Measurements from ENCODE around the gene RALGAPA2. TPM values are rescaled to one million over a fixed set of nuclear protein-coding genes. Genes with fewer than 3 reads are reported as not detected.

RALGAPA2 gene
- total RNA-seq, 1 donor from 2014 or later, result 28.1 TPM

GRCh38 chr20:20531283-20531682, 181.2 kb downstream of the RALGAPA2 start:
- Mint-ChIP-seq H3K9me3 (no peaks in the 10 kb centered on the region), H3K27ac (no peak overlapping the region), H3K36me3 (peaks cover 12% of the 10 kb centered on the region), H3K4me1 (ENCODE audit: unreplicated experiment) (peaks cover 14% of the 10 kb centered on the region), H3K27me3 (no peaks in the 10 kb centered on the region), H3K4me3 (no peak overlapping the region)
- no peak for TF ChIP-seq CTCF (conservative IDR thresholded peaks at IDR 0.05)
- no peak for DNase-seq (ENCODE audit: extremely low spot score, unreplicated experiment)

GRCh38 chr20:20530428-20531151, 181.9 kb downstream of the RALGAPA2 start:
- H3K4me1 Mint-ChIP-seq (ENCODE audit: unreplicated experiment), result peaks cover 14% of the 10 kb centered on the region
- TF ChIP-seq CTCF (conservative IDR thresholded peaks at IDR 0.05), result no peak
- no peak for DNase-seq (ENCODE audit: extremely low spot score, unreplicated experiment)
- H3K36me3 Mint-ChIP-seq, result peaks cover 12% of the 10 kb centered on the region
- no peak overlapping the region for H3K4me3 Mint-ChIP-seq
- H3K9me3 Mint-ChIP-seq, result no peaks in the 10 kb centered on the region
- H3K27ac Mint-ChIP-seq, result no peak overlapping the region
- no peaks in the 10 kb centered on the region for H3K27me3 Mint-ChIP-seq

GRCh38 chr20:20529597-20529996, 182.8 kb downstream of the RALGAPA2 start:
- TF ChIP-seq CTCF (conservative IDR thresholded peaks at IDR 0.05), result no peak
- no peaks in the 10 kb centered on the region for H3K27me3 Mint-ChIP-seq
- no peak for DNase-seq (ENCODE audit: extremely low spot score, unreplicated experiment)
- H3K9me3 Mint-ChIP-seq, result no peaks in the 10 kb centered on the region
- no peak overlapping the region for H3K27ac Mint-ChIP-seq
- peaks cover 12% of the 10 kb centered on the region for H3K36me3 Mint-ChIP-seq
- H3K4me1 Mint-ChIP-seq (ENCODE audit: unreplicated experiment), result peaks cover 14% of the 10 kb centered on the region
- no peak overlapping the region for H3K4me3 Mint-ChIP-seq

- H3K4me3 Mint-ChIP-seq, result no peak overlapping the region
- H3K27ac Mint-ChIP-seq, result no peak overlapping the region
These were observed 183.6 kb downstream of the RALGAPA2 start for GRCh38 chr20:20528861-20529260.

GRCh38 chr20:20527661-20528060, 184.8 kb downstream of the RALGAPA2 start:
- TF ChIP-seq CTCF (conservative IDR thresholded peaks at IDR 0.05), result no peak
- Mint-ChIP-seq H3K4me3 (no peak overlapping the region), H3K36me3 (peaks cover 12% of the 10 kb centered on the region), H3K9me3 (no peaks in the 10 kb centered on the region), H3K27ac (no peak overlapping the region), H3K27me3 (no peaks in the 10 kb centered on the region), H3K4me1 (ENCODE audit: unreplicated experiment) (peaks cover 14% of the 10 kb centered on the region)
- no peak for DNase-seq (ENCODE audit: extremely low spot score, unreplicated experiment)

More at GRCh38 chr20:20528861-20529260, 183.6 kb downstream of the RALGAPA2 start:
- DNase-seq (ENCODE audit: extremely low spot score, unreplicated experiment), result no peak
- H3K27me3 Mint-ChIP-seq, result no peaks in the 10 kb centered on the region
- H3K36me3 Mint-ChIP-seq, result peaks cover 12% of the 10 kb centered on the region
- no peak for TF ChIP-seq CTCF (conservative IDR thresholded peaks at IDR 0.05)
- H3K4me1 Mint-ChIP-seq (ENCODE audit: unreplicated experiment), result peaks cover 14% of the 10 kb centered on the region
- no peaks in the 10 kb centered on the region for H3K9me3 Mint-ChIP-seq

All from type B pancreatic cell (in vitro differentiated cells).